ENCODE data around the gene PLXNA2. TPM values are rescaled to one million over a fixed set of nuclear protein-coding genes. Genes with fewer than 3 reads are reported as not detected.

The PLXNA2 gene
- total and polyA plus RNA-seq, 2 of the 4 experiments (the other 2 are of a cell fraction): 0.72 to 1.1 TPM

DNA sequence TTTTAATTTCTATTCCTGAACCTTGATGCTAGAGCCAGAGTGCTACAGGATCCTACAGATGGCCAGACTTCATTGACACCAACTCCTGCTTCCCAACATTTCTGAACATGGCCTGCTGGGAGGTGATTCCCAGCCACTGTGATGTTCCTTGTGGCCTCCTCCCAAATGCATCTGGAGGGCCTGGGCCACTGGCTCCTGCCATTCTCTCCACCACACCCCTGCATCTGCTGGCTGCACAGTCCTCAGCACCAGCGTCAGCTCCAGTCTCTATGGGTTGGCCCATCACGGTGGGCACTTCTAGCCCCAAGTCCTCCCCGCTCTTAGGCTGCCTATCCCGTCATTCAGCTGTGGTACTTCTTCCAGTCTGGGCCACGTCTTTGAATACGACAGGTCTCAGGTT is 242.1 kb downstream of the PLXNA2 start:
- Histone ChIP-seq H2AK5ac (ENCODE audit: low read depth, low read length) (no peak overlapping the region), H3K27ac (ENCODE audit: insufficient read depth, low read length) (no peak overlapping the region), H2BK20ac (ENCODE audit: low read depth, low read length) (no peak overlapping the region), H2BK5ac (ENCODE audit: low read depth, low read length, poor library complexity, severe bottlenecking) (no peak overlapping the region), H3K56ac (ENCODE audit: extremely low read depth, insufficient read depth, low read length) (no peak overlapping the region), H3K9ac (ENCODE audit: low read depth, low read length) (no peak overlapping the region), H3K4me2 (ENCODE audit: low read depth, low read length) (no peak overlapping the region), H3K23ac (ENCODE audit: low read depth, low read length) (no peak overlapping the region), H2BK15ac (ENCODE audit: low read depth, low read length) (no peak overlapping the region), H3K79me1 (ENCODE audit: low read depth in 1 of 2, low read length in 2 of 2) (no peaks in the 10 kb centered on the region), H3K27me3 (ENCODE audit: control insufficient read depth, insufficient read depth, low read length) (peaks cover 6% of the 10 kb centered on the region; the same call in 1 of the 2 replicates), H4K8ac (ENCODE audit: low read depth in 2 of 2, low read length in 2 of 2) (no peak overlapping the region), H3K9me1 (ENCODE audit: insufficient read depth, low read length) (no peaks in the 10 kb centered on the region), H2AFZ (replicated peaks; ENCODE audit: low read length, poor library complexity) (no peak overlapping the region), H2BK120ac (ENCODE audit: low read depth, low read length) (no peak overlapping the region), H3K9me3 (ENCODE audit: control insufficient read depth, insufficient read depth, low read length) (no peaks in the 10 kb centered on the region), H3K18ac (ENCODE audit: low read depth, low read length) (no peak overlapping the region), H3K4me3 (ENCODE audit: insufficient read depth, low read depth, low read length) (no peak overlapping the region), H4K91ac (ENCODE audit: insufficient read depth, low read depth, low read length) (no peak overlapping the region), H3K4me1 (ENCODE audit: control insufficient read depth, insufficient read depth, low read length) (no peaks in the 10 kb centered on the region), H3K14ac (replicated peaks; ENCODE audit: low read depth, low read length) (no peak overlapping the region), H2AK9ac (replicated peaks; ENCODE audit: low read depth, low read length, poor library complexity) (no peak overlapping the region), H3K4ac (ENCODE audit: low read depth, low read length) (no peak overlapping the region), H4K20me1 (ENCODE audit: insufficient read depth, low read length) (no peaks in the 10 kb centered on the region), H4K5ac (ENCODE audit: low read depth, low read length) (no peak overlapping the region), H3K36me3 (ENCODE audit: control insufficient read depth, insufficient read depth, low read length) (no peaks in the 10 kb centered on the region)
- intact Hi-C loops (cut with micrococcal nuclease) (no loop called here), dilution Hi-C loops (cut with HindIII; ENCODE audit: low sequenced_read_pairs, unreplicated experiment) (no loop called here), in situ Hi-C loops (cut with MboI; ENCODE audit: low sequenced_read_pairs) (no loop called here)
- no peak for TF ChIP-seq RFX5 (IDR thresholded peaks at IDR 0.05; ENCODE audit: low read depth, low read length)
- TF ChIP-seq MAFK (IDR thresholded peaks at IDR 0.05; ENCODE audit: low read depth, low read length): no peak
- TF ChIP-seq, protein P1, sequence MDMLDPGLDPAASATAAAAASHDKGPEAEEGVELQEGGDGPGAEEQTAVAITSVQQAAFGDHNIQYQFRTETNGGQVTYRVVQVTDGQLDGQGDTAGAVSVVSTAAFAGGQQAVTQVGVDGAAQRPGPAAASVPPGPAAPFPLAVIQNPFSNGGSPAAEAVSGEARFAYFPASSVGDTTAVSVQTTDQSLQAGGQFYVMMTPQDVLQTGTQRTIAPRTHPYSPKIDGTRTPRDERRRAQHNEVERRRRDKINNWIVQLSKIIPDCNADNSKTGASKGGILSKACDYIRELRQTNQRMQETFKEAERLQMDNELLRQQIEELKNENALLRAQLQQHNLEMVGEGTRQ (IDR thresholded peaks at IDR 0.05; ENCODE audit: low read depth, low read length): no peak
- no peak for TF ChIP-seq CHD1 (IDR thresholded peaks at IDR 0.05; ENCODE audit: low read depth, low read length)
- TF ChIP-seq CEBPB (IDR thresholded peaks at IDR 0.05; ENCODE audit: low read depth, low read length): no peak
- no peak for TF ChIP-seq MAZ (IDR thresholded peaks at IDR 0.05; ENCODE audit: borderline replicate concordance, low read depth, low read length)
- no peak for TF ChIP-seq NFE2L2 (IDR thresholded peaks at IDR 0.05; ENCODE audit: low read depth, low read length)
- TF ChIP-seq, protein P2, sequence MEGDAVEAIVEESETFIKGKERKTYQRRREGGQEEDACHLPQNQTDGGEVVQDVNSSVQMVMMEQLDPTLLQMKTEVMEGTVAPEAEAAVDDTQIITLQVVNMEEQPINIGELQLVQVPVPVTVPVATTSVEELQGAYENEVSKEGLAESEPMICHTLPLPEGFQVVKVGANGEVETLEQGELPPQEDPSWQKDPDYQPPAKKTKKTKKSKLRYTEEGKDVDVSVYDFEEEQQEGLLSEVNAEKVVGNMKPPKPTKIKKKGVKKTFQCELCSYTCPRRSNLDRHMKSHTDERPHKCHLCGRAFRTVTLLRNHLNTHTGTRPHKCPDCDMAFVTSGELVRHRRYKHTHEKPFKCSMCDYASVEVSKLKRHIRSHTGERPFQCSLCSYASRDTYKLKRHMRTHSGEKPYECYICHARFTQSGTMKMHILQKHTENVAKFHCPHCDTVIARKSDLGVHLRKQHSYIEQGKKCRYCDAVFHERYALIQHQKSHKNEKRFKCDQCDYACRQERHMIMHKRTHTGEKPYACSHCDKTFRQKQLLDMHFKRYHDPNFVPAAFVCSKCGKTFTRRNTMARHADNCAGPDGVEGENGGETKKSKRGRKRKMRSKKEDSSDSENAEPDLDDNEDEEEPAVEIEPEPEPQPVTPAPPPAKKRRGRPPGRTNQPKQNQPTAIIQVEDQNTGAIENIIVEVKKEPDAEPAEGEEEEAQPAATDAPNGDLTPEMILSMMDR (conservative IDR thresholded peaks at IDR 0.05; ENCODE audit: low read depth, low read length): no peak
- ATAC-seq (ENCODE audit: low read depth) (no peak), DNase-seq (no peak)
- 83% methylated on average over 4 of the region's 6 CpGs; no CpG with 5 or more reads in 1 of the 2 experiments for WGBS, 2 experiments (ENCODE audit: extremely low coverage in 2 of 2, insufficient read length in 1 of 2)
- ChIA-PET CTCF (no interaction called here), POLR2A (ENCODE audit: unreplicated experiment) (no interaction called here)
- BruUV-seq (replicated peaks): no TSS peak
